ENCODE measurements around the gene LRRC55.

The LRRC55 gene, protein sequence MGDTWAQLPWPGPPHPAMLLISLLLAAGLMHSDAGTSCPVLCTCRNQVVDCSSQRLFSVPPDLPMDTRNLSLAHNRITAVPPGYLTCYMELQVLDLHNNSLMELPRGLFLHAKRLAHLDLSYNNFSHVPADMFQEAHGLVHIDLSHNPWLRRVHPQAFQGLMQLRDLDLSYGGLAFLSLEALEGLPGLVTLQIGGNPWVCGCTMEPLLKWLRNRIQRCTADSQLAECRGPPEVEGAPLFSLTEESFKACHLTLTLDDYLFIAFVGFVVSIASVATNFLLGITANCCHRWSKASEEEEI

DNA sequence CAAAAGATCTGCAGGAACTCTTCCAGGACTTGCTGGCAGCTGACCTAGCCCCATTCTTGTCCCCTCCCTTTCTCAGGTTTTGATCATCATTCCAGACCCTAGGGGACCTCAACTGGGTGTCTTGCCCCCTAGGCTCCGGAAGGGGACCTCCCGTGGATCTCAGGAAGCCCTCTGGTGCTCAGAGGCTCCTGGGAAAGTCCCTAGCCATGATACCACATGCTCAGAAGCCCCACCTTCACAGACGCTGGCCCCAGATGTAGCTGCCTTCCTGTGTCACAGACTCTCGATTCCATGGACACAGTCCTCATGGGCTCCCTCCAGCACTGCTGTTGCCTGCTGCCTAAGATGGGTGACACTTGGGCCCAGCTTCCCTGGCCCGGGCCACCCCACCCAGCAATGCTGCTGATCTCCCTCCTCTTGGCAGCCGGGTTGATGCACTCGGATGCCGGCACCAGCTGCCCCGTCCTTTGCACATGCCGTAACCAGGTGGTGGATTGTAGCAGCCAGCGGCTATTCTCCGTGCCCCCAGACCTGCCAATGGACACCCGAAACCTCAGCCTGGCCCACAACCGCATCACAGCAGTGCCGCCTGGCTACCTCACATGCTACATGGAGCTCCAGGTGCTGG is at the start of gene LRRC55:
Gene LRRC55, plus strand, starts transcription at position 276 of the 628 bp plus-strand sequence. Its CDS starts 70 bp downstream, at position 346.
- no peak for DNase-seq

DNA sequence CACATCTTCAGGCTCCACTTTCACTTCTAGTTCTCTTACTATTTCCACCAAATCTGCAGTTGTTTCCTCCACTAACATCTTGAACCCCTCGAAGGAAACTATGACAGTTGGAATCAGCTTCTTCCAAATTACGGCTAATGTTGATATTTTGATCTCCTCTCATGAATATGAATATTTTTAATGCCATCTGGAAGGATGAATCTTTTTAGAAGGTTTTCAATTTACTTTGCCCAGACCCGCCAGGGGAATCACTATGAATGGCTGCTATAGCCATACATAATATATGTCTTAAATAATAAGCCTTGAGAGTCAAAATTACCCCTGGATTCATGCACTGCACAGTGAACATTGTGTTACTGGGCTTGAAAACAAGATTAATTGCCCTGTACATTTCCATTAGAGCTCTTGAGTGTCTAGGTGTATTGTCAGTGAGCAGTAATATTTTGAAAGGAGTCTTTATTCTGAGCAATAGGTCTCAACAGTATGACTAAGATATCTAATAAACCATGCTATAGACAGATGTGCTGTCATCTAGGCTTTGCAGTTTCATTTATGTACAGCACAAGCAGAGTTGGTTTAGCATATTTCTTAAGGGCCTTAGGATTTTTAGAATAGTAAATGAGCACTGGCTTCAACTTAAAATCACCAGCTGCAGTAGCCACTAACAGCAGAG is 48.3 kb upstream of the LRRC55 start:
- no peak for DNase-seq

DNA sequence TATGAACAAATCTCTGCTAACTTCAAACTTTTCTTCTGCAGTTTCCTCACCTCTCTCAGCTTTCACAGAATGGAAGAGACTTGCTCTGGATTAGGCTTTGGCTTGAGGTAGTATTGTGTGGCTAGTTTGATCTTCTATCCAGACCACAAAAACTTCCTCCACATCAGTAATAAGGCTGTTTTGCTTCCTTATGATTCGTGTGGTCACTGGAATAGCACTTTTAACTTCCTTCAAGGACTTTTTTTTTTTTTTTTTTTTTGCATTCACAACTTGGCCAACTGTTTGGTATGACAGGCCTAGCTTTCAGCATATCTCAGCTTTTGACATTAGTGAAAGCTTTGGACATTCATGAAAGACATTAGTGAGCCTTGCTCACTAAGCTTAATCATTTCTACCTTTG is 47.5 kb upstream of the LRRC55 start:
- no peak for DNase-seq

DNA sequence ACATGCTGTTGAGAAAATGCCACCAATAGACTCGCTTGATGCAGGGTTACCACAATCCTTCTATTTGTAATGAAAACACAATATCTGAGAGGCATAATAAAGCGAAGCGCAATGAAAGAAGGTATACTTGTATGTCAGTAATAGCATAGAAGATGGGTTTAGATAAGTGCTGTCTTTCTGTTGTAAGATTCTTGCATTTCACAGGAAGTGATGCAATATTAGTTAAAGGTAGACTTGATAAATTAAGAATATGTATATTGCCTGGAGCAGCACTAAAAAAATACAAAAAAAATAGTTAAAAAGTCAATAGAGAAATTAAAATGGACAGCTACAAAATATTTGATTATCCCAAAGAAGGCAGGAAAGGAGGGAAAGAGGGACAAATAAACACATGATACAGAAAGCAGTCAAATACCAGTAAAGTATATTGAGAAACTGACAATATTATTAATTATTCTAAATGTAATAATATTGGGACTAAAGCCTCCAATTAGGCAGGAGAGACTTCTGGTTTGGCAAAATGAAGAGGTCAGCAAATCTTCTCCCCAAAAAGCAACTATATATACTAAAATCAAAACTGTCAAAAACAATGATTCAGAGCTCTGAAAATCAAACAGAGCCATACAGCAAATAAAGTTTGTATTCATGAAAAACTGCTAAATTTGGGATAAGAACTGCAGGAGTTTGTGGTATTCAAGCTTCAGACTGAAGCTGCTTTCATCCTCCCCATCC is 46.6 kb upstream of the LRRC55 start:
- DNase-seq: no peak

DNA sequence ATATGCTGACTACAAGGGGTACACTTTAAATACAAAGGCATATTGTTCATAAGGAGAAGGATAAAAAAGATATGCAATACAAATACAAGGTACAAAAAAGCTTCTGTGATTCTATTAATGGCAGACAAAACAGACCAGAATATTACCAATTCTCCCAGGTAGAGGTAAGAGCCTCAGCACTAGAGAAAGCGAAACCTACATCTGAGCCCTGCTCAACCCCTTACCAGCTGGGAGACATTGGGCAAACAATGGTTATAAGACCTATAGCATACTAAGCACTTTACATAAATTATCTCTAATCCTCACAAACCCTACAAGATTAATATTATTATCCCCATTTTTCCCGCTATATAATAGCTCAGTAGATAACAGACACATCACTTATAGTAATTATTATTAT is 41.2 kb upstream of the LRRC55 start:
- no peak for DNase-seq

DNA sequence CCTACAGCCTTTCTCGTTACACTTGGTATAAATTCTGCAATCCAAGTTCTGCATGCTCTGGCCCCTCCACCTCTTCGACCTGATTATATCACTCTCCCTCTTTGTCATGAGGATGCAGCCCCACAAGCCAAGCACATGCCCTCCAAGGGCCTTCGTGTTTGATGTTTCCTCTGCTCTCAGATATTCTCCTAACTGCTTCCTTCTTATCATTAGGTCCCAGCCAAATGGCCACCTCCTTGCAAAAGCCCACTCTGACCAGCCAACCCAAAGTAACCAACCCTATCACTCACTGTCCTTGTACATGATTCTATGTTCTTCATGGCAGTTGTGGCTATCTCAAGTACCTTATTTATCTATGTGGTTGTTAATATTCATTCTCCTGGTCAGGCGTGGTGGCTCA is 38.3 kb upstream of the LRRC55 start:
- no peak for DNase-seq

DNA sequence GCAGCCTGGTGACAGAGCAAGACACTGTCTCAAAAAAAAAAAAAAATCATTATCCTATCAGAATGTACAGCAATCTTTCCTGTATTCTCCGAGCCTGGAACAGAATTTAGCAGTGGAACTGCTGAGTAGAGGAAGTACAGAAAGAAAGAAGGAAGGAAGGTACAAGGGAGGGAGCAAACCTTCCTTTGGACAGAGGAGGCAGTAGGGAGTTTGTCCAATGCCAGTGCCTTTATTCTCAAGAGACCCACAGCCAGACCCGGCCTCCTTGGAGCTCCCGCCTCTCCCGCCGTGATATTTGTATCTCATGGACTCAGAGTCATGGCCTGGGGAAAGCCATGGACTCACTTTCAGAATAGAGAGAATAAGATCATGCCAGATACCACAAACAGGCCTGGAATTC is 37.7 kb upstream of the LRRC55 start:
- no peak for DNase-seq

DNA sequence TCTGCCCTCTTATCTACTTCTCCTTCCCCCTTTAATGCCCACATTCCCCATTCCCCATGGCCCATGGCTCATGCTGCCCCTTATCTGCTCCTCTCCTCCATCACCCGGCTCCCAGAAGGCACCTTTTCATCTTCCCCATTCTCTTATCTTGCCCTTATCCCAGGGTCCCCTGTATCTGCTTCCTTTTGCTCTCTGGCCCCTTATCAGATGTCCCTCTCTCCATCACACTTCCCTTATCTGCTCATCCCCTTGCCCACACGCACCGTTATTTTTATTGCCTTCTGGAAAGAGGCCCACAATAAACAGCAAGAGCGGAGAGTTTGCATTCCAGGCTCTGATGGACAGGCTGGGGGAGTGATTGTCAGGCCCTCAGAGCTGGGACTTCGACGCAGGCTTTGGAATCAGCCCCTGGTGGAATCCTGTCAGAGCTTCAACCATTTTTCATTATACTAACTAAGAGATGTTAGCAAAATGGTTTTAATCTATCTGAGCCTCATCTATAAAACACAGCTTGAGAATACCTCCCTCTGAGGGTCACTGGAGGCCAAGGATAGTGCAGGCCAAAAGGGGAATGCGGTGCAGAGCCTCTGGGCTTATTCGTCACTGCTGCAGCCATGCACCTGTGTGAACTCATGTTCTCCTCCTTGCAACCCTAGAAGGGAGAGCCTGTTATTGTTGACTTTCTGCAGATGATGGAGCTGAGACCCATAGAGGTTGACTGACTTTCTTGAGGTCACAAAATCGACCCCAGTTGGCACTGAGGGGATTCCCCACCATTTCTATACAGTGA is 37.0 kb upstream of the LRRC55 start:
- no peak for DNase-seq

DNA sequence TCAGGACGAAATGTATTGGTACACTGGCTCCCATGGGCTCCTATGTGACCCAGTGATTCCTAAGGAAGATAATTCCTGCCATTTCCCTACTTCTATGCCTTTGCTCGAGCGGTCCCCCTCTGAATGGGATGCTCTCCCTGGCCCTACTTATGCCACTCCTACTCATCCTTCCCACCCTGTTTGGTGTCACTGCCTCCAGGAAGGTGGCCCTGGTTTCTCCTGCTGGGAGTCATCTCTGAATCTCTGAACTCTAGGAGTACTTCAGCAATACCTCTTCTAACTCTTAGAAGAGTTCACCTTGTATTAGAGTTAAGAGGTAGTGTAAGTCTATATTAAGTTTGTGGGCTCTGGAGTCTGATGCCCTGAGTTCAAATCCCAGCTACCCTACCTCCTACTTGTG is 35.5 kb upstream of the LRRC55 start:
- no peak for DNase-seq

DNA sequence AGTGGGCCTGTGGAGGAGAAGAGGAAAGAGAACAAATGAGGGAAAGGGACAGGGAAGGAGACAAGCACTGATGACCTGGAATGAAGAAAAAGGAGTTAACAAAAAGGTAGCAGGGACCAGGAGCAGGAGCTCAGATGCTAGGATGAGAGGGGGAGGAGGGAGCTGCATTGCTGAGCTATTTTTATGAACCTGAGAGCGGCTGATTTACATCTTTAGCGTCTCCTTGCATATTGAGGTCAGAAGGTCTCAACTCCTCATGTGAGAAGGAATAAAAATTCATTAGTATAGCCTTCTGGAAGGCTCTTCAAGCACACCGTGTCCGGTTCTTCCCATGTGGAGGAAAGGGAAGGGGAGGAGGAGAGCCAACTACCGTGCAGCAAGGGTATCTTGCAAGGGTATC is 33.1 kb upstream of the LRRC55 start:
- no peak for DNase-seq

DNA sequence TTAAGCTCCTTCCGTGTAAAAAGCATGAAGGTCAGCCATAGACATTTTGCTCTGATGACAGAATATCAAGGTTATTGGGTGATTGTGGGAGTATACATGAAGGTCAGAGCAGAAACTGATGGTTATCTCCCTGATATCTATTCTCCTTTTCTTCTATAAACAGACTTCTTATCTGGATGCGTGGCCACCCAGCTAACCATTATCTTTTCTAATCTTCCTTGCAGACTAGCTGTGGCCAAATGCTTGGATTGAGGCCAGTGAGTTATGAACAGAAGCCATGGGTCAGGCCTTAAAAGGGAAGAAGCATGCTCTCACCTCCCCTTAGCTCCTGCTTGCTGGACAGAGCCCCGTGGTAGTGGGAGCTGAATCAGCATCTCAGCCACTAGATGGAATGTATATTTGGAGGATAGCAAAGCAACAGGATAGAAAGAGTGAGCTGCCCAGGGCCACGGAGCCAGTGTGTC is 31.3 kb upstream of the LRRC55 start:
- no peak for DNase-seq

DNA sequence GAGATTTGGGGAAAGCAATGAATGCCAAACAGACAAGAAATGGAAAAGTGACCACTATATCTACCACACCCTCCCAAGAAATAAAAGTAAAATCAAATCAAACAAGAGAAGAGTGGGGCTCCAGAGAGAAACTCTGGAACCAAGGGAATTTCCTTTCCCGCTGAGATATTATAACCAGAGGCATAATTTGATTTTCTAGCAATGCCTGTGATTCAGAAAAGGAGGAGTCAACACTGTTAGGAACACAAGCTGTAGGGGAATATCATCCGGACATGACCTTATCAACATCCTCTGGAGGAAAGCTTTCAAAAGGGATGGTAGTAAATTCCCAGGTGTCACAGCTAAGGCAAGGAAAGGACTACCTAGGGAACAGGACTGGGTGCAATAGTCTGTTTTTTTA is 29.6 kb upstream of the LRRC55 start:
- no peak for DNase-seq

DNA sequence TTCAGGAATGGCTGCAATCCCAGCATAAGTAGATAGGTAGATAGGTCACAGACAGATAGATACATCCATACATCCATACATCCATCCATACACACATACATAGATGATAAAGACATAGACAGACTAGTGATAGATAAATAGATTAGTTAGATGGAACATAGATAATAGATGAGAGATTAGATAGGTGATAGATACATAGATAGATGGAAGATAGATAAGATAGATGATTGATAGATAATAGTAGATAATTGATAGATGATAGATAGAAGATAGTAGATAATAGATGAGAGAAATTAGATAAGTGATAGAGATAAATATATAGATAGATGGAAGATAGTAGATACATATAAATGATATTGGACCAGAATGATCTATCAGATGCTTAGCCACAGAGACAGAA is 28.3 kb upstream of the LRRC55 start:
- no peak for DNase-seq

DNA sequence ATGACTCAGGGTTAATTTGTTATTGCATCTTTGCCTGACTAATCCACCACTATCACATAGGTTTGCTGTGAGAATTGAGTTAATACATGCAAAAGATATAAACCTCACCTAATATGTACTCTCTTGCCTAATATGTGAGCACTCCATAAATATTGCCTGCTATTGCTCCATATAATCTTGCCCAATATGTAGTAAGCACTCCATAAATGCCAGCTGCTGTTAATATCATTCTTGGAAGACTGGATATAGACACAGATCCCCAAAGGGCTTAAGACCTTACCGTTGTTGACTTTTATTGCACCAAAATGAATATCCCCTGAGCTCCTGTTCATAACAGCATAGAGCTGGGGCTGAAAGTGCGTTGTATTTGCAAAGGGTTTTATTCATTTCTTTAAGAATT is 27.0 kb upstream of the LRRC55 start:
- no peak for DNase-seq

DNA sequence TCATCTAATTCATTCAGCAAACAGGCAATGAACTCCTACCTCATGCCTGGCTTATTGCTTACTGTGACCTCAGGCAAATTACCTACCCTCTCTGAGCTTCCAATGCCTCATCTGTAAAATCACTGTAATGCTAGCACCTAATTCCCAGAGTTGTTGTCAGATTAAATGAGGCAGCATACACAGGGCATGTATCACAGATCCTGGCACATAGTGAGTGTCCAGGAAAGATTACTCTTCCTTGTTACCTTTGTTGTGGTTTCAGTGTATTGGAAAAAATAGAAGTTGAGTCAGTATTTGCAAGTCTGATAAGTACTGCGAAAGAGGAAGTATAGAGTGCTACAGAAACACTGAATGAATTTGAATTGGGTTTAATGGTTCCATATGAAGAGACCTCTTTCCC is 26.4 kb upstream of the LRRC55 start:
- no peak for DNase-seq

DNA sequence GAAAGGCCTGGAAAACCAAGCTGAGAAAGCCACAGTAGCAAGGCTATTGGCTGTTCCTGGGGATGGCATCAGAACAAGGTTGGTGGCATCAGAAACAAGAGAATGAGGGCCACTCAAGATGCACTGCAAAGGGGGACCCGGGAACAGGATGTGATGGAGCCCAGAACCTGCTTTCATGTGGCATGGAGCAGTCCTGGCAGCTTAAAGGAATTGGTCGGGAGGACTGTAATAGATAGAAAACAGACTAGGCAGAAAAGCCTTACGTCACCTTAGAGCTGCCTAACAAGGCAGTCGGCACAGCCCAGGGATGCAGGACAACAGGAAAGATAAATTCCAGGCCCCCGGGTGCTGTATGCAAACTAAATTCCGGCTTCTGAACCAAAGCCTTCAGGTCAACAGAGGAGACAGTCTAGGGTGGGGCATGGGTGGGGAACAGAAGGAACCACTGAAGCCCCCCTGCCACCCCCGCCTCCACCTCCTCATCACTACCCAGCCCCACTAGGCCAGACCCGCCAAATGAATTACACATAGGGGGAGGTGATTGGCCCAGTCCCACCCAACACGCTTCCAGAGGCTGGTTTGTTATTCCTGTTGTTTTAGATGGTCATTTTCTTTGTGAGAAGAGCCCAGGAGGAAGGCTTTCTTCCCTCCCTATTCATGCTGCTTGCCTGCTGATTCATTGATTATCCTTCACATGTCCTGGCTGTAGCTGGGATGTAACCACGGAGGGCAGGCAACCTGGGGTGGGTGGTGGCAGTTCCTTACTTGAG is 25.7 kb upstream of the LRRC55 start:
- no peak for DNase-seq

DNA sequence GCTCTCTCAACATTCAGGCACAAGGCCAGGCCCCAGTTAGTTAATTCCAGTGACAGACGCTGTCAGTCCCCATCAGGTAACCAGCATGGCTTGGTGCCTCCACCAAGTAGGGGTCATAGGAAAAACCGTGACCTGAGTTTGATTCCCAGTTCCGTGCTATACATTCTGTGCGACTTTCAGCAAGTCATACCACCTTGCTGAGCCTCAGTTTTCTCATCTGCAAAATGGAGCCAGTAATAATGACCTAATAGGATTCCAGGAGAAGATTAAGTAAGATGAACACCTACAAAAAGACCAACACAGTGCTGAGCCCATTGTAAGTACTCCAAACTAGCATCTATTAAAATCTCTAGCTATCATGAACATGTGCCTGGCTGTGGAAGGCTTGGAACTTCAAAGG is 24.8 kb upstream of the LRRC55 start:
- DNase-seq: no peak

DNA sequence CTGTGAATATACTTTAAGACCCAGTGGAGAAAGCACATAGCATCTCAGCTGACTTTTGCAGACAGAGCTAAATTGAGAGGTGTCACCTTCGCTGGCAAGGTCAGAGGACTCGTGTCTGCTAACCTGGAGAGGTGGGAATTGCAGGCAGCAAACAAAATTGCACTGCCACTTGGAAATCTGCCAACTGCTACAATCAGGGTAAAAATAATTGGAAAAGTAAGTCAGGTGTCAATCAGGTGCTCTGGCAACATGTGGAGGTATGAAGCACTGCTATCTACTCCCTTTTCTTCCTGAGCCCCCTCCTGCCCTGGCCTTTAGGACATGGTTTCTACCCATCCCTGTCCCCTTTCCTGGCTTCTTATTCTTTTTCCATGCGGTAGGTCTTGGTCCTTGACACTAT is 24.1 kb upstream of the LRRC55 start:
- no peak for DNase-seq

DNA sequence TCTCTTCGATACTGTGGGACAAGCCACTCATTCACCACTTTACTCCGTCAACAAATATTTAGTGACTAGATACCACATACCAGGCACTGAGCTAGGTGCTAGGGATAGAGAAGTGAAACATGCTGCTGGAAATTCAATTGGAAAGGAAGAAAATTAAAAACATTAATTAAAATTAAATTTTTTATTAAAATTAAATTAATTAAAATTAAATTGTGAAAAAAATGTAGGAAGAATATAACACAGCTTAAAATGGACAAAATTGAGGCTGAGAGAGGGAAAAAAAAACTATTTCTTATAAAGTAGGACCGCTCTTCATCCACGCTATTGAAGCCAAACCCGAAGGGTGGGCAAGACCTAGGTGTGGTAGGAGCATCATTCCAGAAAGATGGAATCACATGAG is 23.6 kb upstream of the LRRC55 start:
- no peak for DNase-seq

DNA sequence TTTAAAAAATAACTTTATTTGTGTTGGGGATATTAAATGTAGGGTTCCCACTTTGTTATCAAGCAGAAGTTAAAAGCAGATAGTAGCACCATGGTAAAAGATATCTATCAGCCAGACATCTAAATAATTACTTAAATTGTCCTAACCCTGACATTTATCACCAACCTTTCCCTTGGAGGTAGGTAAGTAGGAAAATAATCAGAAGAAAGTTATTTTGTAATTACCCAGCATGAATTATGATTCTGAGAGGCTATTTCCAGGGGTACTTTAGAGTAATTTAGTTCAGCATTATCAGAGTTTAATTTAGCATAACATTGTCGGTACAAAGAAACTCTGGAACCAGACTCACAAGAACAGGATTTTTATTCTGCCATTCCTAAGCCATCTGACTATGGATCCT is 23.2 kb upstream of the LRRC55 start:
- no peak for DNase-seq

DNA sequence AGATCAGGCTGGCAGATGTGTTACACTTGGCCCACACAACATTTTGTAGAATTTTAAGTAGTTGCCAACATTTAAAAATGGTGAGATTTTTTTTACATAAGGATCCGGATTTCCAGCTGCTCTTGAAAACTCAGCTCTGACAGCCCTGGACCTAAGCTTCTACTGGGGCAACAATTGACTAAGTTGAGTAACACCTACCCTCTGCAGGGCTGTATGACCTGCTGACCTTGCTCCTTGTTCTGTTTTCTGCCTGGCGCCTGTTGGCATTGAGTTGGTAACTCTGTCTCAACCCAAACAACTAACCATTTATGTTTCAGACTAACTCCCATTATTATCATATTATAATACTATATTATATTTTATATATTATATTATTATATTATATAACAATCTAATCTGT is 21.1 kb upstream of the LRRC55 start:
- no peak for DNase-seq

DNA sequence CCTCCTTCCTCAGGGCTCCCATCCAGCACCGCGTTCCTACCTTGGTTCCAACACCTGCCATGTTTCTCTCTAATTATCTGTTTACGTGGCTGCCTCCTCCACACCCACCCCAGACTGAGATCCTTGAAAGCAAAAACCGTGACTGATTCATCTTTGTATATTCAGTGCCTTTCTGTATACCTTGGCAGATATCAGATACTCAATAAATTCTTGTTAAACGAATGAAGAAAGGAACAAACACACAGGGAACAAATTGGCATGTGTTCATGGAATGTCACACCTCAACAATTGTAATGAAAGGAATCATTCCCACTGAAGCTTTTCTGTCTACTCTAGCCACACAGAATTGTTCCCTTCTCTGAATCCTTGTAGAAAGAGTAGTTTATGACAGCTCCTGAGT is 20.4 kb upstream of the LRRC55 start:
- no peak for DNase-seq
